Keratinocyte (primary cell): ENCODE measurements around the gene USP54. TPM values are rescaled to one million over a fixed set of nuclear protein-coding genes. Genes with fewer than 3 reads are reported as not detected.

ENCODE experiments used
- DNase-seq: peaks from one replicate; pipeline ENCODE4 v3.0.0-alpha.2; 2011; ENCODE audit warnings: low read depth, missing footprints, low spot score
- FAIRE-seq: peaks from 2 replicates; lab custom pipeline; 2011; peaks lifted over from hg19 to GRCh38; lab: Jason Lieb, UNC
- H2AFZ ChIP-seq: 2 replicates; pipeline ENCODE4 v1.6.0; 2012; ENCODE audit warnings: low read length, control low read depth, inconsistent platforms; ENCODE audit not compliant: control insufficient read depth
- H3K27ac ChIP-seq: 2 replicates; pipeline ENCODE4 v1.5.1; 2011; ENCODE audit warnings: low read length; ENCODE audit not compliant: control insufficient read depth, insufficient read depth
- H3K27me3 ChIP-seq: 3 replicates; pipeline ENCODE4 v1.6.0; 2011; ENCODE audit warnings: low read length; ENCODE audit not compliant: control insufficient read depth, insufficient read depth; ENCODE audit errors: extremely low read depth
- H3K36me3 ChIP-seq, 2 experiments: 2 replicates in 1 of 2; 3 replicates in 1 of 2; pipeline ENCODE4 v1.5.1; 2011; ENCODE audit warnings: low read length in 2 of 2, mild to moderate bottlenecking in 1 of 2; ENCODE audit not compliant: control insufficient read depth in 2 of 2, insufficient read depth in 2 of 2; ENCODE audit errors: extremely low read depth in 1 of 2
- H3K4me1 ChIP-seq: 3 replicates; pipeline ENCODE4 v1.5.1; 2011; ENCODE audit warnings: low read length; ENCODE audit not compliant: control insufficient read depth, insufficient read depth; ENCODE audit errors: extremely low read depth
- H3K4me2 ChIP-seq: 3 replicates; pipeline ENCODE4 v1.6.0; 2011; ENCODE audit warnings: low read depth, low read length; ENCODE audit not compliant: control insufficient read depth, insufficient read depth; ENCODE audit errors: extremely low read depth
- H3K4me3 ChIP-seq, 3 experiments: fragments of 200-600 bp in 1 of 3; sonication (generic) in 1 of 3; 2 replicates in 2 of 3; 3 replicates in 1 of 3; pipeline ENCODE4 v1.5.1; 2011 to 2016; ENCODE audit warnings: low read length in 3 of 3, mild to moderate bottlenecking in 3 of 3, control low read depth in 2 of 3, inconsistent platforms in 1 of 3, low read depth in 1 of 3, mixed read lengths in 1 of 3, mixed run types in 1 of 3, moderate library complexity in 1 of 3; ENCODE audit not compliant: control insufficient read depth in 2 of 3, insufficient read depth in 2 of 3; ENCODE audit errors: extremely low read depth in 1 of 3
- H3K79me2 ChIP-seq: 2 replicates; pipeline ENCODE4 v1.6.0; 2012; ENCODE audit warnings: low read length; ENCODE audit not compliant: control insufficient read depth, insufficient read depth
- H3K9ac ChIP-seq: 3 replicates; pipeline ENCODE4 v1.6.0; 2011; ENCODE audit warnings: low read length; ENCODE audit not compliant: control insufficient read depth, insufficient read depth; ENCODE audit errors: extremely low read depth
- H3K9me1 ChIP-seq: 3 replicates; pipeline ENCODE4 v1.6.0; 2011; ENCODE audit warnings: low read length; ENCODE audit not compliant: control insufficient read depth, insufficient read depth; ENCODE audit errors: extremely low read depth
- H3K9me3 ChIP-seq: 2 replicates; pipeline ENCODE4 v1.5.1; 2012; ENCODE audit warnings: low read depth, low read length; ENCODE audit not compliant: control insufficient read depth
- H4K20me1 ChIP-seq: 3 replicates; pipeline ENCODE4 v1.6.0; 2011; ENCODE audit warnings: low read length; ENCODE audit not compliant: control insufficient read depth, insufficient read depth; ENCODE audit errors: extremely low read depth
- EZH2 ChIP-seq: IDR thresholded peaks from one replicate; pipeline ENCODE4 v1.6.1; 2012; ENCODE audit warnings: inconsistent platforms, mild to moderate bottlenecking, low read length, moderate library complexity
- dilution Hi-C: fragments of 300-500 bp; cut with MboI; formaldehyde crosslinking; loops from one replicate; pipeline ENCODE4 v1.7.0; 2020; ENCODE audit warnings: low sequenced_read_pairs; ENCODE audit not compliant: extremely low pct_ligation_motif_present
- polyA plus RNA-seq, 5 experiments: library from polyadenylated mRNA; depleted of rRNA in 3 of 5; stranded (reverse) in 3 of 5; stranded (forward) in 1 of 5; unstranded in 1 of 5; fragments of >200 nt; gene quantifications; 1 replicate in 1 of 5; 2 replicates in 3 of 5; 3 replicates in 1 of 5; pipeline versions ENCODE4 v1.2.1 to v1.2.3, GENCODE V29; 2011 to 2012; ENCODE audit warnings: missing spikeins in 2 of 5, low read depth in 1 of 5, low replicate concordance in 1 of 5
- TF ChIP-seq, protein P1 (sequence below), 3 experiments: IDR thresholded peaks in 1 of 3; conservative IDR thresholded peaks in 1 of 3; optimal IDR thresholded peaks in 1 of 3; 2 replicates in 2 of 3; 3 replicates in 1 of 3; pipeline versions ENCODE3 to v1.5.1; 2011; ENCODE audit warnings: low read length in 3 of 3, mild to moderate bottlenecking in 3 of 3, moderate library complexity in 2 of 3, control low read depth in 1 of 3, inconsistent platforms in 1 of 3; ENCODE audit not compliant: insufficient read depth in 2 of 3; ENCODE audit errors: extremely low read depth in 1 of 3

The USP54 gene
- polyA plus RNA-seq, 1 donor (not counting 4 experiments of a cell fraction or from before 2014, with no cell fraction given), result 7.6 TPM

DNA sequence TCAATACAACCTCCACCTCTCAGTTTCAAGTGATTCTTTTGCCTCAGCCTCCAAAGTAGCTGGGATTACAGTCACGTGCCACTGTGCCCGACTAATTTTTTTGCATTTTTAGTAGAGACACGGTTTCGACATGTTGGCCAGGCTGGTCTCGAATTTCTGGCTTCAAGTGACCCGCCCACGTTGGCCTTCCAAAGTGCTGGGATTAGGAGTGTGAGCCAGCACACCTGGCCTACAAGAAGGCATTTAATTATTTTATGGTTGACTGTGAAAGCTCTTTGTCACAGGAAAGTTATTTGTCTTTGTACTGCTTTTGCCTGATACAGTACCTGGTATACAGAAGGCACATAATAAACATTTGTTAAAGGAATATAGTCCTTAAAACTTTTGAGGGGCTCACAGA lies 37.3 kb upstream of the USP54 start:
- Histone ChIP-seq H3K4me2 (no peak overlapping the region), H3K79me2 (peaks cover 5% of the 10 kb centered on the region), H3K9me1 (no peaks in the 10 kb centered on the region), H4K20me1 (no peaks in the 10 kb centered on the region), H3K27me3 (no peaks in the 10 kb centered on the region), H3K9ac (no peak overlapping the region), H3K4me3 (no peak overlapping the region), H3K36me3 (no peaks in the 10 kb centered on the region), H2AFZ (no peak overlapping the region), H3K9me3 (no peaks in the 10 kb centered on the region), H3K27ac (no peak overlapping the region), H3K4me1 (peaks cover 3% of the 10 kb centered on the region)
- dilution Hi-C loops, result loop anchor here (10.0 kb wide), 1 partner anchor 94 kb away; no protein-coding TSS in a partner anchor
- FAIRE-seq (no peak), DNase-seq (no peak)
- TF ChIP-seq EZH2, result no peak
- TF ChIP-seq, protein P1, sequence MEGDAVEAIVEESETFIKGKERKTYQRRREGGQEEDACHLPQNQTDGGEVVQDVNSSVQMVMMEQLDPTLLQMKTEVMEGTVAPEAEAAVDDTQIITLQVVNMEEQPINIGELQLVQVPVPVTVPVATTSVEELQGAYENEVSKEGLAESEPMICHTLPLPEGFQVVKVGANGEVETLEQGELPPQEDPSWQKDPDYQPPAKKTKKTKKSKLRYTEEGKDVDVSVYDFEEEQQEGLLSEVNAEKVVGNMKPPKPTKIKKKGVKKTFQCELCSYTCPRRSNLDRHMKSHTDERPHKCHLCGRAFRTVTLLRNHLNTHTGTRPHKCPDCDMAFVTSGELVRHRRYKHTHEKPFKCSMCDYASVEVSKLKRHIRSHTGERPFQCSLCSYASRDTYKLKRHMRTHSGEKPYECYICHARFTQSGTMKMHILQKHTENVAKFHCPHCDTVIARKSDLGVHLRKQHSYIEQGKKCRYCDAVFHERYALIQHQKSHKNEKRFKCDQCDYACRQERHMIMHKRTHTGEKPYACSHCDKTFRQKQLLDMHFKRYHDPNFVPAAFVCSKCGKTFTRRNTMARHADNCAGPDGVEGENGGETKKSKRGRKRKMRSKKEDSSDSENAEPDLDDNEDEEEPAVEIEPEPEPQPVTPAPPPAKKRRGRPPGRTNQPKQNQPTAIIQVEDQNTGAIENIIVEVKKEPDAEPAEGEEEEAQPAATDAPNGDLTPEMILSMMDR (optimal IDR thresholded peaks at IDR 0.05 in 1 of 3, IDR thresholded peaks at IDR 0.05 in 1 of 3, conservative IDR thresholded peaks at IDR 0.05 in 1 of 3; ENCODE audit: extremely low read depth in 1 of 3, insufficient read depth in 2 of 3, low read length in 3 of 3), result no peak

DNA sequence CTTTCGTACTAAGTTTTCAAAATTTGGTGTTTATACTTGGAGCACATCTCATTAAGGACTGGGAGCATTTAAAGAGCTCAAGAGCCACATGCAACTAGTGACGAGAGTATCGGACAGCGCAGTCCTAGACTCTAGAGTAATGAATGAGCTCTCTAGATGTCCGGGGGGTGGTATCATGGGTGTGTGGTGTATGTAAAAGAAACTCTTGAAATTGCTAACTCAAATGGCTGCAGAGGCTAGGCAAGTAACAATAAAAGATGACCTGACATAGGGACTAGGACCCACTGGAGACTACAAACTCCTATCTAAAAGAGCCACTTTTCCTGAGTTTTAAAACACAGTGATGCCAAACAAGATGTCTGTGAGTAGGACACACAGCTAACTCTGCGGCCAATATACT lies 36.2 kb upstream of the USP54 start:
- TF ChIP-seq, protein P1 (optimal IDR thresholded peaks at IDR 0.05 in 1 of 3, IDR thresholded peaks at IDR 0.05 in 1 of 3, conservative IDR thresholded peaks at IDR 0.05 in 1 of 3; ENCODE audit: extremely low read depth in 1 of 3, insufficient read depth in 2 of 3, low read length in 3 of 3), result no peak
- no peak for TF ChIP-seq EZH2
- H3K27me3 ChIP-seq, result no peaks in the 10 kb centered on the region
- peaks cover 3% of the 10 kb centered on the region for H3K4me1 ChIP-seq
- no peak overlapping the region for H3K4me3 ChIP-seq
- no peaks in the 10 kb centered on the region for H3K9me1 ChIP-seq
- peaks cover 5% of the 10 kb centered on the region for H3K79me2 ChIP-seq
- no peaks in the 10 kb centered on the region for H3K36me3 ChIP-seq
- H3K4me2 ChIP-seq, result no peak overlapping the region
- dilution Hi-C loops, result loop anchor here (10.0 kb wide), 1 partner anchor 92 kb away; no protein-coding TSS in a partner anchor
- H2AFZ ChIP-seq, result no peak overlapping the region
- H4K20me1 ChIP-seq, result no peaks in the 10 kb centered on the region
- H3K9ac ChIP-seq, result no peak overlapping the region
- no peak for FAIRE-seq
- no peak overlapping the region for H3K27ac ChIP-seq
- DNase-seq, result no peak
- no peaks in the 10 kb centered on the region for H3K9me3 ChIP-seq
